ENCODE measurements around the gene MCM5. TPM values are rescaled to one million over a fixed set of nuclear protein-coding genes. Genes with fewer than 3 reads are reported as not detected.
"Not testable (repeated sequence)": the region's sequence is repeated elsewhere in the genome, so short reads cannot be mapped to it uniquely, and the experiment has no call there.

Gene MCM5
- total RNA-seq, 2 donors from 2014 or later = 155 to 179 TPM

DNA sequence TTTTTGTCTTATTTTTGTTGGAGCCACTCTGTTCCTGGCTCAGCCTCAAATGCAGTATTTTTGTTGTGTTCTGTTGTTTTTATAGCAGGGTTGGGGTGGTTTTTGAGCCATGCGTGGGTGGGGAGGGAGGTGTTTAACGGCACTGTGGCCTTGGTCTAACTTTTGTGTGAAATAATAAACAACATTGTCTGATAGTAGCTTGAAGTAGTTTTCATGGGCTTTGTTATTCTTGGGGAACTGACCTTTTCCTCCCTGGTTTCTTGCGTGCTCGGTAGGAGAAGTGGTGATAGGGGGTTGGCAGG, 6.0 kb upstream of the MCM5 start:
- Mint-ChIP-seq H3K4me1 (peaks cover 6% of the 10 kb centered on the region), H3K4me3 (no peak overlapping the region), H3K27me3 (ENCODE audit: insufficient read depth) (no peaks in the 10 kb centered on the region), H3K9me3 (peaks cover 1% of the 10 kb centered on the region), H3K36me3 (ENCODE audit: low read depth) (peaks cover 17% of the 10 kb centered on the region), H3K27ac (no peak overlapping the region)
- TF ChIP-seq, protein P1, sequence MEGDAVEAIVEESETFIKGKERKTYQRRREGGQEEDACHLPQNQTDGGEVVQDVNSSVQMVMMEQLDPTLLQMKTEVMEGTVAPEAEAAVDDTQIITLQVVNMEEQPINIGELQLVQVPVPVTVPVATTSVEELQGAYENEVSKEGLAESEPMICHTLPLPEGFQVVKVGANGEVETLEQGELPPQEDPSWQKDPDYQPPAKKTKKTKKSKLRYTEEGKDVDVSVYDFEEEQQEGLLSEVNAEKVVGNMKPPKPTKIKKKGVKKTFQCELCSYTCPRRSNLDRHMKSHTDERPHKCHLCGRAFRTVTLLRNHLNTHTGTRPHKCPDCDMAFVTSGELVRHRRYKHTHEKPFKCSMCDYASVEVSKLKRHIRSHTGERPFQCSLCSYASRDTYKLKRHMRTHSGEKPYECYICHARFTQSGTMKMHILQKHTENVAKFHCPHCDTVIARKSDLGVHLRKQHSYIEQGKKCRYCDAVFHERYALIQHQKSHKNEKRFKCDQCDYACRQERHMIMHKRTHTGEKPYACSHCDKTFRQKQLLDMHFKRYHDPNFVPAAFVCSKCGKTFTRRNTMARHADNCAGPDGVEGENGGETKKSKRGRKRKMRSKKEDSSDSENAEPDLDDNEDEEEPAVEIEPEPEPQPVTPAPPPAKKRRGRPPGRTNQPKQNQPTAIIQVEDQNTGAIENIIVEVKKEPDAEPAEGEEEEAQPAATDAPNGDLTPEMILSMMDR (conservative IDR thresholded peaks at IDR 0.05) = no peak
- Histone ChIP-seq H3K9ac (ENCODE audit: extremely low read depth, low read length, poor library complexity, severe bottlenecking) (no peak overlapping the region), H3K9me3 (ENCODE audit: control insufficient read depth, low read length) (no peaks in the 10 kb centered on the region), H3K4me3 (ENCODE audit: low read length) (no peak overlapping the region), H3K27me3 (ENCODE audit: control insufficient read depth, insufficient read depth, low read length, poor library complexity, severe bottlenecking) (no peaks in the 10 kb centered on the region), H3K27ac (ENCODE audit: low read depth, low read length) (no peak overlapping the region), H3K36me3 (ENCODE audit: control insufficient read depth, insufficient read depth, low read length) (peaks cover 7% of the 10 kb centered on the region), H3K4me1 (ENCODE audit: control insufficient read depth, insufficient read depth, low read length) (no peaks in the 10 kb centered on the region)
- DNase-seq = no peak
- WGBS, 2 experiments (ENCODE audit: insufficient coverage in 1 of 2, insufficient read length in 1 of 2) = 82% methylated on average over 2 of the region's 4 CpGs; no CpG with 5 or more reads in 1 of the 2 experiments

GRCh38 chr22:35394810-35395563, 5.0 kb upstream of the MCM5 start:
- H3K27me3 Mint-ChIP-seq (ENCODE audit: insufficient read depth) = no peaks in the 10 kb centered on the region
- no peak overlapping the region for H3K27ac Mint-ChIP-seq
- Histone ChIP-seq H3K4me3 (ENCODE audit: low read length) (no peak overlapping the region), H3K27me3 (ENCODE audit: control insufficient read depth, insufficient read depth, low read length, poor library complexity, severe bottlenecking) (no peaks in the 10 kb centered on the region), H3K27ac (ENCODE audit: low read depth, low read length) (no peak overlapping the region), H3K9ac (ENCODE audit: extremely low read depth, low read length, poor library complexity, severe bottlenecking) (no peak overlapping the region), H3K4me1 (ENCODE audit: control insufficient read depth, insufficient read depth, low read length) (no peaks in the 10 kb centered on the region), H3K9me3 (ENCODE audit: control insufficient read depth, low read length) (no peaks in the 10 kb centered on the region), H3K36me3 (ENCODE audit: control insufficient read depth, insufficient read depth, low read length) (peaks cover 7% of the 10 kb centered on the region)
- 94 to 100% methylated on average over 3 to 5 of the region's 5 CpGs for WGBS, 2 experiments (ENCODE audit: insufficient coverage in 1 of 2, insufficient read length in 1 of 2)
- DNase-seq = no peak
- peaks cover 1% of the 10 kb centered on the region for H3K9me3 Mint-ChIP-seq
- H3K4me1 Mint-ChIP-seq = peaks cover 6% of the 10 kb centered on the region
- H3K4me3 Mint-ChIP-seq = no peak overlapping the region
- peaks cover 14% of the 10 kb centered on the region for H3K36me3 Mint-ChIP-seq (ENCODE audit: low read depth)
- TF ChIP-seq, protein P1 (conservative IDR thresholded peaks at IDR 0.05) = no peak

DNA sequence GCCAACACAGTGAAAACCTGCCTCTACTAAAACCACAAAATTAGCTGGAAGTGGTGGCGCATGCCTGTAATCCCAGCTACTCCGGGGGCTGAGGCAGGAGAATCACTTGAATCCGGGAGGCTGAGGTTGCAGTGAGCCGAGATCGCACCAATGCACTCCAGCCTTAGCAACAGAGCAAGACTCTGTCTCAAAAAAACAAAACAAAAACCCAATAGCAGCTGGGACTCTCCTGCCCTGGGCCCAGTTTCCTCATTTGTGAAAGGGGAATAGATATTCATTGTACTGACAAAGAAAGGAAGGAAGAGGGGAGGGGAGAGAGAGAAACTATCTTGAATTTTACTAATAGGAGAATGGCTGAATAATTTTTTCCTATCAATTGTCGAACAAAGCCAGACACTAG, 3.3 kb upstream of the MCM5 start:
- H3K9me3 Mint-ChIP-seq; H3K4me1 ChIP-seq (ENCODE audit: control insufficient read depth, insufficient read depth, low read length); H3K4me3 Mint-ChIP-seq; H3K9ac ChIP-seq (ENCODE audit: extremely low read depth, low read length, poor library complexity, severe bottlenecking); H3K27ac Mint-ChIP-seq; H3K27me3 ChIP-seq (ENCODE audit: control insufficient read depth, insufficient read depth, low read length, poor library complexity, severe bottlenecking); DNase-seq; H3K27me3 Mint-ChIP-seq (ENCODE audit: insufficient read depth); H3K9me3 ChIP-seq (ENCODE audit: control insufficient read depth, low read length); H3K4me3 ChIP-seq (ENCODE audit: low read length); H3K36me3 ChIP-seq (ENCODE audit: control insufficient read depth, insufficient read depth, low read length): not testable (repeated sequence)
- peak overlapping the region; percentile 44 for H3K27ac ChIP-seq (ENCODE audit: low read depth, low read length)
- 82 to 90% methylated on average over 5 to 6 of the region's 6 CpGs for WGBS, 2 experiments (ENCODE audit: insufficient coverage in 1 of 2, insufficient read length in 1 of 2)
- Mint-ChIP-seq H3K4me1 (peaks cover 16% of the 10 kb centered on the region), H3K36me3 (ENCODE audit: low read depth) (peaks cover 17% of the 10 kb centered on the region)
